ENCODE results near the gene CGB7.

CGB7 gene

GRCh38 chr19:49073514-49074378 is 16.2 kb upstream of the CGB7 start:
- TF ChIP-seq CTCF (conservative IDR thresholded peaks at IDR 0.05; ENCODE audit: low read depth, low read length): peak; percentile 45
- H3K4me3 ChIP-seq (ENCODE audit: low read length): no peak overlapping the region
- no peak for DNase-seq (ENCODE audit: low read depth)

- no peak for DNase-seq (ENCODE audit: low read depth)
- no peak for TF ChIP-seq CTCF (conservative IDR thresholded peaks at IDR 0.05; ENCODE audit: low read depth, low read length)
- H3K4me3 ChIP-seq (ENCODE audit: low read length): no peak overlapping the region
Observed at GRCh38 chr19:49071860-49072547, 14.5 kb upstream of the CGB7 start.

GRCh38 chr19:49070416-49070815 is 12.9 kb upstream of the CGB7 start:
- TF ChIP-seq CTCF (conservative IDR thresholded peaks at IDR 0.05; ENCODE audit: low read depth, low read length): no peak
- DNase-seq (ENCODE audit: low read depth): no peak
- no peak overlapping the region for H3K4me3 ChIP-seq (ENCODE audit: low read length)

GRCh38 chr19:49069026-49069425 is 11.5 kb upstream of the CGB7 start:
- no peak for DNase-seq (ENCODE audit: low read depth)
- no peak for TF ChIP-seq CTCF (conservative IDR thresholded peaks at IDR 0.05; ENCODE audit: low read depth, low read length)

GRCh38 chr19:49067554-49067953 is 10.0 kb upstream of the CGB7 start:
- DNase-seq (ENCODE audit: low read depth): no peak
- no peak overlapping the region for H3K4me3 ChIP-seq (ENCODE audit: low read length)
- TF ChIP-seq CTCF (conservative IDR thresholded peaks at IDR 0.05; ENCODE audit: low read depth, low read length): no peak

More at GRCh38 chr19:49069026-49069425, 11.5 kb upstream of the CGB7 start:
- H3K4me3 ChIP-seq (ENCODE audit: low read length): no peak overlapping the region

- DNase-seq (ENCODE audit: low read depth): no peak
- H3K4me3 ChIP-seq (ENCODE audit: low read length): no peak overlapping the region
- TF ChIP-seq CTCF (conservative IDR thresholded peaks at IDR 0.05; ENCODE audit: low read depth, low read length): no peak
Observed at GRCh38 chr19:49065905-49066512, 8.5 kb upstream of the CGB7 start.

All from retinal pigment epithelial cell (primary cell).